ENCODE results near the gene GCN1. TPM values are rescaled to one million over a fixed set of nuclear protein-coding genes. Genes with fewer than 3 reads are reported as not detected.

GCN1 gene
- total and polyA plus RNA-seq, 2 of the 8 experiments (the other 6 are each of a cell fraction or from before 2014, with no cell fraction given) = 61.4 to 133 TPM

- no peak for TF ChIP-seq CHD7 (IDR thresholded peaks at IDR 0.05; ENCODE audit: insufficient replicate concordance, low read length)
- TF ChIP-seq SRF (IDR thresholded peaks at IDR 0.05; ENCODE audit: low read depth, low read length) = no peak
- TF ChIP-seq USF2 (IDR thresholded peaks at IDR 0.05; ENCODE audit: low read length) = no peak
- no peak for TF ChIP-seq SIX5 (IDR thresholded peaks at IDR 0.05; ENCODE audit: low read depth, low read length)
- no peak for TF ChIP-seq CHD2 (IDR thresholded peaks at IDR 0.05; ENCODE audit: low read length)
- TF ChIP-seq SP2 (IDR thresholded peaks at IDR 0.05; ENCODE audit: low read length) = no peak
- no peak for TF ChIP-seq HDAC2 (IDR thresholded peaks at IDR 0.05; ENCODE audit: borderline replicate concordance in 1 of 2, low read depth in 2 of 2, low read length in 2 of 2)
Measured at GRCh38 chr12:120167529-120168095, 26.9 kb downstream of the GCN1 start (continued).

Measured in H1 (cell line).